Left lung (tissue), 10 donors: Measurements from ENCODE around the gene APOBEC3F. TPM values are rescaled to one million over a fixed set of nuclear protein-coding genes. Genes with fewer than 3 reads are reported as not detected.
"Not testable (repeated sequence)": the region's sequence is repeated elsewhere in the genome, so short reads cannot be mapped to it uniquely, and the experiment has no call there.

Experiments used
- ATAC-seq: fragments of 200-7000 bp; cut with Tn5 transposase; one replicate; pipeline ENCODE4 v1.9.1; 2020; ENCODE audit warnings: moderate library complexity
- DNase-seq, 4 donors: peaks; one replicate each; pipeline ENCODE4 v3.0.0-alpha.2; 2013 to 2020
- H3K27ac ChIP-seq, 2 donors: fragments of 200-600 bp; sonication (generic) in 1 of 2; one replicate each; pipeline versions ENCODE4 v1.5.0 to v1.8.0; 2020 to 2021
- H3K27me3 ChIP-seq, 2 donors: fragments of 200-600 bp; sonication (generic) in 1 of 2; one replicate each; pipeline versions ENCODE4 v1.5.0 to v1.8.0; 2020 to 2021
- H3K36me3 ChIP-seq, 2 donors: fragments of 200-600 bp; sonication (generic) in 1 of 2; one replicate each; pipeline versions ENCODE4 v1.5.0 to v1.8.0; 2020 to 2021
- H3K4me1 ChIP-seq, 2 donors: fragments of 200-600 bp; one replicate each; pipeline ENCODE4 v1.8.0; 2021
- H3K4me3 ChIP-seq, 2 donors: fragments of 200-600 bp; sonication (generic) in 1 of 2; one replicate each; pipeline versions ENCODE4 v1.5.0 to v1.8.0; 2020 to 2021; ENCODE audit warnings: mild to moderate bottlenecking in 1 of 2
- H3K9me3 ChIP-seq, 2 donors: fragments of 200-600 bp; sonication (generic) in 1 of 2; one replicate each; pipeline versions ENCODE4 v1.5.0 to v1.8.0; 2020 to 2021
- intact Hi-C, 2 donors: fragments of 100-400 bp; cut with DNase I; formaldehyde crosslinking; loops; one replicate each; pipeline versions ENCODE4 v1.11.2 to v1.14.2; 2022
- polyA plus RNA-seq, 6 donors: library from polyadenylated mRNA; unstranded; fragments of 120-200 nt; gene quantifications; one replicate each; pipeline ENCODE4 v1.2.1, GENCODE V29; 2013; ENCODE audit not compliant: insufficient read length in 6 of 6
- total RNA-seq, 2 donors: library from RNA; stranded (reverse); fragmentation: NEBNext Ultra II Directional; extraction: Animal tissue kit (Norgen Biotek cat#: 25700); gene quantifications; one replicate each; pipeline ENCODE4 v1.2.1, GENCODE V29; 2021
- TF ChIP-seq, protein P1 (sequence below), 2 donors: fragments of 200-600 bp; sonication (generic) in 1 of 2; IDR thresholded peaks; one replicate each; pipeline versions ENCODE4 v1.5.0 to v1.8.0; 2021; ENCODE audit warnings: antibody characterized with exemption in 2 of 2
- donor health status: DM: no; HTN: yes; CAD: no.
- donor health status: DM: no; HTN: no; CAD: no.

APOBEC3F gene
- total and polyA plus RNA-seq, 8 donors: 11.0 to 14.3 (median 11.9) TPM

DNA sequence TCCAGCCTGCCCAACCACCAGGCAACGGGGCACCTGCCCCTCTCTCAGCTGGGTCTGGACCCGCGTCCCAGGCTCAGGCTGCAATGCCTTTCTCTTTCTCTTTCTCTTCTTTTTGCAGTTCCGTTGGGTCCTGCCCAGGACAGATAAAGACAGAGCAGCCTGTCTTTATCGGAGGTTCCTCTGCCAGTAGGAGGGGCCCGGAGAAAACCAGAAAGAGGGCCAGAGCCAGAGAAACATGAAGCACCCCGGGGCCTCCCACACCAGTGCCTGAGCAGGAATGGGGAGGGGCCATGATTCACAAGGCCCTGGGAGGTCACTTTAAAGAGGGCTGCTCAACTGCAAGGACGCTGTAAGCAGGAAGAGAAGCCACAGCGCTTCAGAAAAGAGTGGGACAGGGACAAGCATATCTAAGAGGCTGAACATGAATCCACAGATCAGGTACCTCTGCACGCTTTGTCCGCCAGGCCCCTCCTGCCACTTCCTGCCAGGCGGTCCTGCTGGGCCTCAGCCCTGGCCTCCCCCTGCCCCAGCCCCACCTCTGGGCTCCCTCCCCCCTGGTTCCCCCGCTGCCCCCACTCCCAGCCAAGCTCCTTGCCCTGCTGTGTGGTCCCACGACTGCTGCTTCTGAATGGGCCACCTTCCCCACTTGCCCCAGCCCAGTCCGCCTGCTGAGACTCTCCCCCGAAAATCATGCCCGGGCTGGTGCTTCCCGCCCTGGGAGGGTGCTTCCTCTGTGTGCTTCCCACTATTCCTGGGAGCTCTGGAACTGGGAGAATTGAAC lies 26.5 kb upstream of the APOBEC3F start, which contains the start of gene APOBEC3C:
Gene APOBEC3C, plus strand, starts transcription at position 316 of the 781 bp plus-strand sequence. Its CDS starts 106 bp downstream, at position 422.
- peak; percentile 68 to 86 (median 82) for DNase-seq
- Histone ChIP-seq H3K36me3 (peaks cover 0 to 7% of the 10 kb centered on the region in 2 donors), H3K27ac (peak within 1 kb of the TSS; percentile 77 to 84), H3K4me1 (peaks cover 0 to 21% of the 10 kb centered on the region in 2 donors), H3K4me3 (peak within 1 kb of the TSS; percentile 32 to 47), H3K9me3 (no peaks in the 10 kb centered on the region), H3K27me3 (no peaks in the 10 kb centered on the region)
- TF ChIP-seq, protein P1, sequence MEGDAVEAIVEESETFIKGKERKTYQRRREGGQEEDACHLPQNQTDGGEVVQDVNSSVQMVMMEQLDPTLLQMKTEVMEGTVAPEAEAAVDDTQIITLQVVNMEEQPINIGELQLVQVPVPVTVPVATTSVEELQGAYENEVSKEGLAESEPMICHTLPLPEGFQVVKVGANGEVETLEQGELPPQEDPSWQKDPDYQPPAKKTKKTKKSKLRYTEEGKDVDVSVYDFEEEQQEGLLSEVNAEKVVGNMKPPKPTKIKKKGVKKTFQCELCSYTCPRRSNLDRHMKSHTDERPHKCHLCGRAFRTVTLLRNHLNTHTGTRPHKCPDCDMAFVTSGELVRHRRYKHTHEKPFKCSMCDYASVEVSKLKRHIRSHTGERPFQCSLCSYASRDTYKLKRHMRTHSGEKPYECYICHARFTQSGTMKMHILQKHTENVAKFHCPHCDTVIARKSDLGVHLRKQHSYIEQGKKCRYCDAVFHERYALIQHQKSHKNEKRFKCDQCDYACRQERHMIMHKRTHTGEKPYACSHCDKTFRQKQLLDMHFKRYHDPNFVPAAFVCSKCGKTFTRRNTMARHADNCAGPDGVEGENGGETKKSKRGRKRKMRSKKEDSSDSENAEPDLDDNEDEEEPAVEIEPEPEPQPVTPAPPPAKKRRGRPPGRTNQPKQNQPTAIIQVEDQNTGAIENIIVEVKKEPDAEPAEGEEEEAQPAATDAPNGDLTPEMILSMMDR (IDR thresholded peaks at IDR 0.05): no peak
- peak; percentile 98 for ATAC-seq
- intact Hi-C loops: no loop called here

GRCh38 chr22:39014723-39015121 lies 25.9 kb upstream of the APOBEC3F start:
- peak overlapping the region; percentile 77 to 84 for H3K27ac ChIP-seq
- DNase-seq (peak in 1 of 4 donors; percentile 20), ATAC-seq (peak; percentile 7)
- H3K9me3 ChIP-seq, H3K36me3 ChIP-seq, H3K27me3 ChIP-seq, intact Hi-C loops: not testable (repeated sequence)
- peaks cover 0 to 21% of the 10 kb centered on the region in 2 donors for H3K4me1 ChIP-seq
- H3K4me3 ChIP-seq: peak overlapping the region; percentile 32 to 47

- peak in 1 of 4 donors; percentile 52 for DNase-seq
- intact Hi-C loops: no loop called here
- Histone ChIP-seq H3K27ac (no peak overlapping the region), H3K4me3 (no peak overlapping the region), H3K36me3 (peaks cover 0 to 7% of the 10 kb centered on the region in 2 donors), H3K27me3 (no peaks in the 10 kb centered on the region), H3K9me3 (no peaks in the 10 kb centered on the region), H3K4me1 (peaks cover 0 to 34% of the 10 kb centered on the region in 2 donors)
- no peak for ATAC-seq
- TF ChIP-seq, protein P1 (IDR thresholded peaks at IDR 0.05): no peak
Measured at GRCh38 chr22:39016592-39016991, 24.1 kb upstream of the APOBEC3F start.

DNA sequence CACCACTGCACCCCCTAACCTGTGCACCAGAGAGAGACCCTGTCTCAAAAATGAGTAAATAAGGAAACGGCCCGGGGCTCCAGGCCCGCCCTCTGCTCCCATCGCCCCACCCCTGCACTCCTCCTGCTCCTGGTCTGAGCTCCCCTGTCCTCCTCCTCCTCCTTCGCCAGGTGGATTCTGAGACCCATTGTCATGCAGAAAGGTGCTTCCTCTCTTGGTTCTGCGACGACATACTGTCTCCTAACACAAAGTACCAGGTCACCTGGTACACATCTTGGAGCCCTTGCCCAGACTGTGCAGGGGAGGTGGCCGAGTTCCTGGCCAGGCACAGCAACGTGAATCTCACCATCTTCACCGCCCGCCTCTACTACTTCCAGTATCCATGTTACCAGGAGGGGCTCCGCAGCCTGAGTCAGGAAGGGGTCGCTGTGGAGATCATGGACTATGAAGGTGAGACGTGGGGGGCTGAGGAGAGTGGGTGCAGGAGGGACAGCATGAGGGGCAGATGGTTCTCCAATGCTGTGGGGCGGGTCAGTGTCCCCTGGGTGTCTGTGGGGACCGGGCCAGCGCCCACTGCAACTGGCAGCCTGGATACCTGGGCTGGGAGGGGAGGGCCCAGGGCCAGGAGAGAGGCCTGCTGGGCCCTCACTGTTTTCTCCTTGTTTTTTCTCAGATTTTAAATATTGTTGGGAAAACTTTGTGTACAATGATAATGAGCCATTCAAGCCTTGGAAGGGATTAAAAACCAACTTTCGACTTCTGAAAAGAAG lies 22.9 kb upstream of the APOBEC3F start:
- no peaks in the 10 kb centered on the region for H3K9me3 ChIP-seq
- peaks cover 0 to 43% of the 10 kb centered on the region in 2 donors for H3K4me1 ChIP-seq
- peaks cover 0 to 7% of the 10 kb centered on the region in 2 donors for H3K36me3 ChIP-seq
- no peak overlapping the region for H3K27ac ChIP-seq
- ATAC-seq (no peak), DNase-seq (no peak)
- H3K4me3 ChIP-seq: no peak overlapping the region
- TF ChIP-seq, protein P1 (IDR thresholded peaks at IDR 0.05): no peak
- H3K27me3 ChIP-seq: no peaks in the 10 kb centered on the region
- intact Hi-C loops: no loop called here

- Histone ChIP-seq H3K36me3 (peaks cover 0 to 19% of the 10 kb centered on the region in 2 donors), H3K4me1 (peaks cover 0 to 26% of the 10 kb centered on the region in 2 donors), H3K27ac (peak overlapping the region; percentile 7 to 84), H3K4me3 (peak overlapping the region in 1 of 2 donors; percentile 50)
- ATAC-seq, H3K27me3 ChIP-seq, intact Hi-C loops, H3K9me3 ChIP-seq: not testable (repeated sequence)
- peak in 1 of 4 donors; percentile 31 for DNase-seq
Measured at GRCh38 chr22:39020021-39020651, 20.5 kb upstream of the APOBEC3F start.
